Neural crest cell (in vitro differentiated cells): ENCODE results near the gene SLC5A11. TPM values are rescaled to one million over a fixed set of nuclear protein-coding genes. Genes with fewer than 3 reads are reported as not detected.

Experiments
- DNase-seq: peaks from one replicate; pipeline ENCODE4 v3.0.0; 2021; ENCODE audit warnings: low read depth, mixed read lengths, low spot score
- H3K27ac Mint-ChIP-seq: one replicate; pipeline ENCODE4 v1.8.0; 2021; ENCODE audit warnings: mild to moderate bottlenecking, mixed read lengths; ENCODE audit not compliant: unreplicated experiment
- H3K27me3 Mint-ChIP-seq: 2 replicates; pipeline ENCODE4 v1.8.0; 2021; ENCODE audit warnings: low read depth, mild to moderate bottlenecking, mixed read lengths
- H3K36me3 Mint-ChIP-seq: 2 replicates; pipeline ENCODE4 v1.8.0; 2021; ENCODE audit warnings: low read depth, mild to moderate bottlenecking, mixed read lengths
- H3K4me1 Mint-ChIP-seq: 2 replicates; pipeline ENCODE4 v1.8.0; 2021; ENCODE audit warnings: mixed read lengths
- H3K4me3 Mint-ChIP-seq: one replicate; pipeline ENCODE4 v1.8.0; 2021; ENCODE audit warnings: mild to moderate bottlenecking, mixed read lengths
- H3K9me3 Mint-ChIP-seq: 2 replicates; pipeline ENCODE4 v1.8.0; 2021; ENCODE audit warnings: mixed read lengths
- long read RNA-seq: library from polyadenylated mRNA; unstranded; transcript quantifications from one replicate; pipeline ENCODE4 v2.0.0, GENCODE V29; 2020
- total RNA-seq: library from RNA; stranded (reverse); gene quantifications from 2 replicates; pipeline ENCODE4 v1.2.1, GENCODE V29; 2021
- TF ChIP-seq, protein P1 (sequence below): fragments of 200-600 bp; sonication (generic); conservative IDR thresholded peaks from 2 replicates; pipeline ENCODE4 v1.5.0; 2021; ENCODE audit warnings: antibody characterized with exemption, mild to moderate bottlenecking

SLC5A11 gene, protein sequence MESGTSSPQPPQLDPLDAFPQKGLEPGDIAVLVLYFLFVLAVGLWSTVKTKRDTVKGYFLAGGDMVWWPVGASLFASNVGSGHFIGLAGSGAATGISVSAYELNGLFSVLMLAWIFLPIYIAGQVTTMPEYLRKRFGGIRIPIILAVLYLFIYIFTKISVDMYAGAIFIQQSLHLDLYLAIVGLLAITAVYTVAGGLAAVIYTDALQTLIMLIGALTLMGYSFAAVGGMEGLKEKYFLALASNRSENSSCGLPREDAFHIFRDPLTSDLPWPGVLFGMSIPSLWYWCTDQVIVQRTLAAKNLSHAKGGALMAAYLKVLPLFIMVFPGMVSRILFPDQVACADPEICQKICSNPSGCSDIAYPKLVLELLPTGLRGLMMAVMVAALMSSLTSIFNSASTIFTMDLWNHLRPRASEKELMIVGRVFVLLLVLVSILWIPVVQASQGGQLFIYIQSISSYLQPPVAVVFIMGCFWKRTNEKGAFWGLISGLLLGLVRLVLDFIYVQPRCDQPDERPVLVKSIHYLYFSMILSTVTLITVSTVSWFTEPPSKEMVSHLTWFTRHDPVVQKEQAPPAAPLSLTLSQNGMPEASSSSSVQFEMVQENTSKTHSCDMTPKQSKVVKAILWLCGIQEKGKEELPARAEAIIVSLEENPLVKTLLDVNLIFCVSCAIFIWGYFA
- total RNA-seq = not detected in 2 replicates
- long read RNA-seq = 0 reads

DNA sequence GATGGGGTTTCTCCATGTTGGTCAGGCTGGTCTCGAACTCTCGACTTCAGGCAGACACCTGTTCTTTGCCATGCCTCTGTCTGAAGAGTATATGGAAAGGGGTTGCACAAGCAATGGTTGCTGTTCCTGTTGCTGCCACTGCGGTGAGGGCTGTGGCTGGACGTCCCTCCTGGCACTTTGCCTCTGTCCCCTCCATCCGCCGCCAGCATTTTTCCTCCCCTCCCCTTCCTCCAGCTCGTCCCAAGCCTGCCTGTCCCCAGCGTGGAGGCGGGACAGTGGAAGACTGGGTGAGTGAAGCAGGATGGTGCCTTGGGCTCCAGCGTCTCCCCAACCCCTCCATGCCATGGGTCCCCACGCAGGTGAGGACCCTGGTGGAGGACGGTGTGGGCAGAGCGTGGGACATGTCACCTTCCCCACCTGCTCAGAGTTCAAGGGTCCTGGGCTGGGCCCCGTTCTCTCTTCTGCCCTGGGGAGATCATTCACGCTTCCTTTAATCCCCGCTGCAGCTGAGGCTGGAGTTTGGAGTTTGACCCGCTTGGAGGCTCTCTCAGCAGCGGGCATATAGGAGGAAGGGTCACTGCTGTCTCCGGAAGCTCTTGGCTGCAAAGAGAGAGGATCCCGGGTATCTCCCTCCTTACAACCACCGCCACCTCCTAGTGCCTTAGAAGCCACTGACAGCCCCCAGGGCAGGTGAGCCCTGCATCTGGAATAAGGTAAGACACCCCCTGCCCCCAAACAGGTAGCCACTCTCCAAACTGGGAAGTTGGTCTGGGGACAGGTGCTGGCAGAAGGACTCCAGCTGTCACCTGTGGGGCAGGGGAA is at the start of gene SLC5A11:
SLC5A11 (plus strand) TSS at position 238 of the 822 bp plus-strand sequence. CDS start 12,681 bp downstream, outside the sequence.
- Mint-ChIP-seq H3K27ac (no peak within 1 kb of the TSS), H3K27me3 (peaks cover 5% of the 10 kb centered on the region), H3K36me3 (no peaks in the 10 kb centered on the region), H3K4me1 (no peaks in the 10 kb centered on the region), H3K4me3 (no peak within 1 kb of the TSS), H3K9me3 (no peaks in the 10 kb centered on the region)
- TF ChIP-seq, protein P1, sequence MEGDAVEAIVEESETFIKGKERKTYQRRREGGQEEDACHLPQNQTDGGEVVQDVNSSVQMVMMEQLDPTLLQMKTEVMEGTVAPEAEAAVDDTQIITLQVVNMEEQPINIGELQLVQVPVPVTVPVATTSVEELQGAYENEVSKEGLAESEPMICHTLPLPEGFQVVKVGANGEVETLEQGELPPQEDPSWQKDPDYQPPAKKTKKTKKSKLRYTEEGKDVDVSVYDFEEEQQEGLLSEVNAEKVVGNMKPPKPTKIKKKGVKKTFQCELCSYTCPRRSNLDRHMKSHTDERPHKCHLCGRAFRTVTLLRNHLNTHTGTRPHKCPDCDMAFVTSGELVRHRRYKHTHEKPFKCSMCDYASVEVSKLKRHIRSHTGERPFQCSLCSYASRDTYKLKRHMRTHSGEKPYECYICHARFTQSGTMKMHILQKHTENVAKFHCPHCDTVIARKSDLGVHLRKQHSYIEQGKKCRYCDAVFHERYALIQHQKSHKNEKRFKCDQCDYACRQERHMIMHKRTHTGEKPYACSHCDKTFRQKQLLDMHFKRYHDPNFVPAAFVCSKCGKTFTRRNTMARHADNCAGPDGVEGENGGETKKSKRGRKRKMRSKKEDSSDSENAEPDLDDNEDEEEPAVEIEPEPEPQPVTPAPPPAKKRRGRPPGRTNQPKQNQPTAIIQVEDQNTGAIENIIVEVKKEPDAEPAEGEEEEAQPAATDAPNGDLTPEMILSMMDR = no peak
- DNase-seq = no peak

DNA sequence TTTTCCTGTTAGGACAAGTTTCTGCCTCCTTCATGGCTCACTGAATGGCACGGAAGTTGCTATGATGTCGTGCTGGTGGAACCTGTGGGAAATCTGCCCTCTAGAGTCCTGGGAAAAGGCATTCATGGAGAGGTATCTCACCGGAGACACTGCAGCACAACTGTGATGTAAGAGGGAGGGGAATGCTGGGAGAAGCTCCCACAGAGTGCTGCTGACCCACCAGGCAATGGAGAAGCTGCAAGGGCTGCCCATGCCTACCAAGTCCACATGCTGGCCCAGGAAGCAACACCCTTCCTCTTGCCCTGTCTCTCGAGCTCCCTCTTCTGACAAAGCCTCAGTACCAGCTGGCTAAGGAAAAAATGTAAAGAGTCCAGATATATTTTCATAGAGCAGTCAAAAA is 45.2 kb upstream of the SLC5A11 start:
- H3K27ac Mint-ChIP-seq = no peak overlapping the region
- no peaks in the 10 kb centered on the region for H3K4me1 Mint-ChIP-seq
- TF ChIP-seq, protein P1 = no peak
- H3K27me3 Mint-ChIP-seq = no peaks in the 10 kb centered on the region
- no peak overlapping the region for H3K4me3 Mint-ChIP-seq
- H3K36me3 Mint-ChIP-seq = peaks cover 40% of the 10 kb centered on the region
- DNase-seq = no peak
- H3K9me3 Mint-ChIP-seq = no peaks in the 10 kb centered on the region

DNA sequence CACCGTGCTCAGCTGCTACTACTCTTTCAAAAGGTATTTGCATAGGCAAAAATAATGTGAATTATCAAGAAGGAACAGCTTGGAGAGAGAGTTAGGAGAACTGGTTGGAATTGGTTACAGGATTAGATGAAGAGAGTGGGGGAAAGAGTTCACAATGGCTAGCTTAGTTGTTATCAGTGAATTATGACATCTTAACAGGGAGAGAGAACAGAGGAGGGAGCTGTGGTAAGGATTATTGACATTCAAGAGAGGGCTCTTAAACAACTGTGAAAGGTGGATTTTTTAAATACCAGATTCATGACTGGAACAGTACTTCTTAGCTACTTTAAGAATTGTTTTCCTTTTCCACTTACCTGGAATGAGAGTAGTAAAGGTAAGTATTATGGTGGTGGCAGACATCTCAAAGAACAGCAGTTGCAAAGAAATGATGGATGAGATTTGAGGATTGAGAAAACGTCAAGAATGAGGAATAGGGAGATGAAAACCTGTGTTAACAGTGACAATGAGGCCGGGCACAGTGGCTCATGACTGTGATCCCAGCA is 43.9 kb upstream of the SLC5A11 start:
- no peak for DNase-seq
- no peaks in the 10 kb centered on the region for H3K4me1 Mint-ChIP-seq
- H3K4me3 Mint-ChIP-seq = no peak overlapping the region
- no peak overlapping the region for H3K27ac Mint-ChIP-seq
- H3K27me3 Mint-ChIP-seq = no peaks in the 10 kb centered on the region
- H3K9me3 Mint-ChIP-seq = no peaks in the 10 kb centered on the region
- peaks cover 38% of the 10 kb centered on the region for H3K36me3 Mint-ChIP-seq
- TF ChIP-seq, protein P1 = no peak

DNA sequence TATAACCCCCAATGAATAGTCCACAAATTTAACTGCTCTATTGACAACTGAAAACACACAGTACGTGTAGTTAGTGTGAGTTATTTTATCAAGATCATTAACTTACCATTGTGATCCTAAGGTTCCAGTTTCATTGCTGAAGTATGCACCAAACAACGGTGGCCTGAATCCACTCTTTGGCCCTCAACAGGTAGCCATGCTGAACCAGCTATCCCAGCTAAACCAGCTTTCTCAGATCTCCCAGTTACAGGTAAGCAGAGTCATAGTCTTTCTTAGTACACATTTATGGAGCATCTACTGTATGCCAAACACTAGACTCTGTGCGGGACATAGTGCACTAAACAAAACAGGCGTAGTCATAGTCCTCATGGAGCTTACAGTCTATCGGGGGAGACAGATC is 40.3 kb upstream of the SLC5A11 start:
- Mint-ChIP-seq H3K4me3 (no peak overlapping the region), H3K4me1 (no peaks in the 10 kb centered on the region), H3K27ac (no peak overlapping the region), H3K27me3 (no peaks in the 10 kb centered on the region), H3K9me3 (no peaks in the 10 kb centered on the region), H3K36me3 (peaks cover 30% of the 10 kb centered on the region)
- no peak for DNase-seq
- TF ChIP-seq, protein P1 = no peak

DNA sequence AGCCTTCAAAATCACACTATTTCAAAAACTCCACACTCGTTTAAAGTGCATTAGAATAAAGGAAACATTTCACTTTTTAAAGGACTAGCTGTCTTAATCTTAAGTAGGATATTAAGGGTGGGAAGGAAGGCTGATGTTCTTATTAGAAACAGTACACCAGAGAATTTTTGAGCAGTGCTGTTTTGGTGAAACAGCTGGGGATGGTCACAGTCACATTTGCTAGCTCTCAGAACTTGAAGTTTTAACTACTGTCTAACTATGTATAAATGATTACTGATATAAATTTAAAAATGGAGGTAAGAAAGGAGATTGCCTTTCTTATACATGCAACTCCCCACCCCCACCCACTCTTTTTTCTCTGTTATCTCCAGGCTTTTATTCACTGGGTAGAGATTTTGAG is 38.5 kb upstream of the SLC5A11 start:
- TF ChIP-seq, protein P1 = no peak
- DNase-seq = no peak
- no peaks in the 10 kb centered on the region for H3K4me1 Mint-ChIP-seq
- H3K27ac Mint-ChIP-seq = no peak overlapping the region
- H3K36me3 Mint-ChIP-seq = peaks cover 24% of the 10 kb centered on the region
- no peaks in the 10 kb centered on the region for H3K27me3 Mint-ChIP-seq
- no peaks in the 10 kb centered on the region for H3K9me3 Mint-ChIP-seq
- no peak overlapping the region for H3K4me3 Mint-ChIP-seq
